Endothelial cell of umbilical vein (primary cell): ENCODE results near the gene AGXT. TPM values are rescaled to one million over a fixed set of nuclear protein-coding genes. Genes with fewer than 3 reads are reported as not detected.

Source experiments
- BruUV-seq: library from RNA; stranded (reverse); fragments of 400-500 nt; replicated peaks from 2 replicates; lab custom pipeline; 2021; lab: Mats Ljungman, UMichigan
- CTCF ChIA-PET: fragments of 300-600, 350-600 bp; sonication (Branson Sonifier 250); formaldehyde crosslinking; loops from one replicate; lab custom pipeline; 2021; ENCODE audit warnings: antibody characterized with exemption, inconsistent platforms; lab: Charles Lee
- POLR2A ChIA-PET: fragments of 300-600, 350-600 bp; sonication (Branson Sonifier 250); formaldehyde crosslinking; loops from one replicate; lab custom pipeline; 2021; ENCODE audit warnings: antibody characterized with exemption, inconsistent platforms; lab: Charles Lee
- DNase-seq: peaks from one replicate; pipeline ENCODE4 v3.0.0-alpha.2; 2011; ENCODE audit warnings: low read depth, low spot score
- FAIRE-seq: peaks from 2 replicates; lab custom pipeline; 2011; peaks lifted over from hg19 to GRCh38; lab: Jason Lieb, UNC
- H2AFZ ChIP-seq: 2 replicates; pipeline ENCODE4 v1.6.0; 2012; ENCODE audit warnings: low read depth, low read length, control low read depth, inconsistent platforms
- H3K27ac ChIP-seq: 2 replicates; pipeline ENCODE4 v1.5.1; 2011; ENCODE audit warnings: low read depth, mild to moderate bottlenecking, control low read depth, low read length, moderate library complexity; ENCODE audit not compliant: insufficient read depth
- H3K27me3 ChIP-seq, 2 experiments: 2 replicates each; pipeline versions ENCODE4 v1.6.0 to v1.6.1; 2011; ENCODE audit warnings: low read length in 2 of 2, mixed read lengths in 1 of 2; ENCODE audit not compliant: control insufficient read depth in 2 of 2, insufficient read depth in 2 of 2
- H3K36me3 ChIP-seq, 2 experiments: 2 replicates in 1 of 2; 3 replicates in 1 of 2; pipeline ENCODE4 v1.5.1; 2011; ENCODE audit warnings: low read length in 2 of 2, mild to moderate bottlenecking in 1 of 2, moderate library complexity in 1 of 2; ENCODE audit not compliant: control insufficient read depth in 2 of 2, insufficient read depth in 2 of 2; ENCODE audit errors: extremely low read depth in 1 of 2
- H3K4me1 ChIP-seq: 3 replicates; pipeline ENCODE4 v1.5.1; 2011; ENCODE audit warnings: mild to moderate bottlenecking, low read length; ENCODE audit not compliant: control insufficient read depth, insufficient read depth; ENCODE audit errors: extremely low read depth
- H3K4me2 ChIP-seq: 2 replicates; pipeline ENCODE4 v1.6.1; 2011; ENCODE audit warnings: low read length, control low read depth, mixed read lengths; ENCODE audit not compliant: insufficient read depth
- H3K4me3 ChIP-seq, 3 experiments: fragments of 200-600 bp in 1 of 3; sonication (generic), shearing (Covaris generic) in 1 of 3; replicated peaks in 1 of 3; 2 replicates each; pipeline ENCODE4 v1.5.1; 2011 to 2016; ENCODE audit warnings: control low read depth in 3 of 3, low read length in 3 of 3, mild to moderate bottlenecking in 2 of 3, inconsistent platforms in 1 of 3, low read depth in 1 of 3, moderate library complexity in 1 of 3; ENCODE audit not compliant: insufficient read depth in 1 of 3
- H3K79me2 ChIP-seq: 2 replicates; pipeline ENCODE4 v1.6.0; 2012; ENCODE audit warnings: low read length, inconsistent platforms; ENCODE audit not compliant: control insufficient read depth, insufficient read depth
- H3K9ac ChIP-seq: replicated peaks from 2 replicates; pipeline ENCODE3; 2011; ENCODE audit warnings: low read length, control low read depth; ENCODE audit not compliant: insufficient read depth; ENCODE audit errors: extremely low read depth
- H3K9me1 ChIP-seq: replicated peaks from 3 replicates; pipeline ENCODE4 v1.6.0; 2011; ENCODE audit warnings: mild to moderate bottlenecking, low read length; ENCODE audit not compliant: control insufficient read depth, insufficient read depth; ENCODE audit errors: extremely low read depth
- H3K9me3 ChIP-seq: replicated peaks from 2 replicates; pipeline ENCODE4 v1.5.1; 2012; ENCODE audit warnings: low read length, inconsistent platforms; ENCODE audit not compliant: control insufficient read depth, insufficient read depth
- H4K20me1 ChIP-seq: replicated peaks from 2 replicates; pipeline ENCODE3; 2011; ENCODE audit warnings: mild to moderate bottlenecking, low read length; ENCODE audit not compliant: control insufficient read depth, insufficient read depth; ENCODE audit errors: extremely low read depth
- EZH2 ChIP-seq: IDR thresholded peaks from 2 replicates; pipeline ENCODE4 v1.6.1; 2012; ENCODE audit warnings: borderline replicate concordance, low read depth, mild to moderate bottlenecking, moderate library complexity, low read length, inconsistent platforms; ENCODE audit not compliant: severe bottlenecking
- FOS ChIP-seq: IDR thresholded peaks from 2 replicates; pipeline ENCODE4 v1.6.1; 2011; ENCODE audit warnings: mild to moderate bottlenecking, low read length, moderate library complexity, borderline replicate concordance; ENCODE audit not compliant: insufficient read depth
- GATA2 ChIP-seq: IDR thresholded peaks from 2 replicates; pipeline ENCODE4 v1.7.0; 2011; ENCODE audit warnings: low read depth, mild to moderate bottlenecking, moderate library complexity, mixed read lengths, low read length; ENCODE audit not compliant: insufficient read length, insufficient read depth
- JUN ChIP-seq: IDR thresholded peaks from 2 replicates; pipeline ENCODE4 v1.6.1; 2011; ENCODE audit warnings: borderline replicate concordance, low read depth; ENCODE audit not compliant: insufficient read length, insufficient read depth
- MAX ChIP-seq: IDR thresholded peaks from 2 replicates; pipeline ENCODE4 v1.6.1; 2011; ENCODE audit not compliant: insufficient read depth, insufficient read length
- MYC ChIP-seq: IDR thresholded peaks from one replicate; pipeline ENCODE4 v1.6.1; 2011; ENCODE audit warnings: mild to moderate bottlenecking, low read depth, low read length
- POLR2A ChIP-seq: IDR thresholded peaks from 2 replicates; pipeline ENCODE4 v1.6.1; 2012; ENCODE audit warnings: low read depth, mild to moderate bottlenecking, control low read depth, low read length
- POLR2AphosphoS5 ChIP-seq: IDR thresholded peaks from 2 replicates; pipeline ENCODE4 v1.6.1; 2012; ENCODE audit warnings: low read depth, mild to moderate bottlenecking, control low read depth, low read length, moderate library complexity; ENCODE audit not compliant: insufficient read depth
- dilution Hi-C: fragments of 300-500 bp; cut with MboI; formaldehyde crosslinking; loops from one replicate; pipeline ENCODE4 v1.15.0; 2019; ENCODE audit warnings: low sequenced_read_pairs; ENCODE audit not compliant: extremely low pct_ligation_motif_present
- intact Hi-C: fragments of 100-400 bp; cut with micrococcal nuclease; formaldehyde crosslinking; loops from one replicate; pipeline ENCODE4 v1.10.0; 2022
- polyA plus RNA-seq, 4 experiments: library from polyadenylated mRNA; depleted of rRNA in 3 of 4; stranded (reverse) in 3 of 4; unstranded in 1 of 4; fragments of >200 nt; gene quantifications; 2 replicates each; pipeline versions ENCODE4 v1.2.1 to v1.2.3, GENCODE V29; 2011 to 2012; ENCODE audit warnings: missing spikeins in 1 of 4
- total RNA-seq: library from RNA; stranded (reverse); gene quantifications from 2 replicates; pipeline ENCODE4 v1.2.3, GENCODE V29; 2021
- TF ChIP-seq, protein P1 (sequence below), 2 donors: IDR thresholded peaks; 1 replicate in 1 of 2; 2 replicates in 1 of 2; pipeline ENCODE4 v1.5.1; 2011; ENCODE audit warnings: low read length in 2 of 2, mild to moderate bottlenecking in 2 of 2, moderate library complexity in 2 of 2, control low read depth in 1 of 2, inconsistent platforms in 1 of 2, low read depth in 1 of 2; ENCODE audit not compliant: insufficient read depth in 1 of 2; ENCODE audit errors: extremely low read depth in 1 of 2

The AGXT gene
- total and polyA plus RNA-seq, 2 donors (not counting 3 experiments of a cell fraction or from before 2014, with no cell fraction given): not detected

- no peaks in the 10 kb centered on the region for H3K27me3 ChIP-seq
- FAIRE-seq (no peak), DNase-seq (no peak)
- BruUV-seq: no TSS peak
- H3K4me3 ChIP-seq: no peak overlapping the region
- CTCF ChIA-PET: interaction anchor here (1.0 kb wide), 1 partner anchor 61 kb away, joined by 3 read pairs; no protein-coding TSS in a partner anchor
- H2AFZ ChIP-seq: no peak overlapping the region
- no peaks in the 10 kb centered on the region for H3K9me3 ChIP-seq
- H3K9me1 ChIP-seq: no peaks in the 10 kb centered on the region
- dilution Hi-C loops (no loop called here), intact Hi-C loops (no loop called here)
- H3K4me1 ChIP-seq: no peaks in the 10 kb centered on the region
- H3K27ac ChIP-seq: no peak overlapping the region
- TF ChIP-seq POLR2A (no peak), MAX (no peak), POLR2AphosphoS5 (no peak), GATA2 (no peak), MYC (no peak), EZH2 (no peak), FOS (no peak), JUN (no peak)
- TF ChIP-seq, protein P1, sequence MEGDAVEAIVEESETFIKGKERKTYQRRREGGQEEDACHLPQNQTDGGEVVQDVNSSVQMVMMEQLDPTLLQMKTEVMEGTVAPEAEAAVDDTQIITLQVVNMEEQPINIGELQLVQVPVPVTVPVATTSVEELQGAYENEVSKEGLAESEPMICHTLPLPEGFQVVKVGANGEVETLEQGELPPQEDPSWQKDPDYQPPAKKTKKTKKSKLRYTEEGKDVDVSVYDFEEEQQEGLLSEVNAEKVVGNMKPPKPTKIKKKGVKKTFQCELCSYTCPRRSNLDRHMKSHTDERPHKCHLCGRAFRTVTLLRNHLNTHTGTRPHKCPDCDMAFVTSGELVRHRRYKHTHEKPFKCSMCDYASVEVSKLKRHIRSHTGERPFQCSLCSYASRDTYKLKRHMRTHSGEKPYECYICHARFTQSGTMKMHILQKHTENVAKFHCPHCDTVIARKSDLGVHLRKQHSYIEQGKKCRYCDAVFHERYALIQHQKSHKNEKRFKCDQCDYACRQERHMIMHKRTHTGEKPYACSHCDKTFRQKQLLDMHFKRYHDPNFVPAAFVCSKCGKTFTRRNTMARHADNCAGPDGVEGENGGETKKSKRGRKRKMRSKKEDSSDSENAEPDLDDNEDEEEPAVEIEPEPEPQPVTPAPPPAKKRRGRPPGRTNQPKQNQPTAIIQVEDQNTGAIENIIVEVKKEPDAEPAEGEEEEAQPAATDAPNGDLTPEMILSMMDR (IDR thresholded peaks at IDR 0.05; ENCODE audit: extremely low read depth in 1 of 2, insufficient read depth in 1 of 2, low read depth in 1 of 2, low read length in 2 of 2): no peak
- H3K79me2 ChIP-seq: no peaks in the 10 kb centered on the region
- H3K4me2 ChIP-seq: no peak overlapping the region
- no peak overlapping the region for H3K9ac ChIP-seq
- POLR2A ChIA-PET: no interaction called here
- H4K20me1 ChIP-seq: no peaks in the 10 kb centered on the region
- no peaks in the 10 kb centered on the region for H3K36me3 ChIP-seq
These were observed 53.8 kb downstream of the AGXT start for GRCh38 chr2:240922245-240922981.
